ENCODE data around the gene NDUFAF2. TPM values are rescaled to one million over a fixed set of nuclear protein-coding genes. Genes with fewer than 3 reads are reported as not detected.
"Not testable (repeated sequence)": the region's sequence is repeated elsewhere in the genome, so short reads cannot be mapped to it uniquely, and the experiment has no call there.

The NDUFAF2 gene
- total RNA-seq, 4 donors from 2014 or later = 16.0 to 24.1 (median 20.2) TPM

GRCh38 chr5:60961685-60962084 is 16.7 kb downstream of the NDUFAF2 start:
- no peak overlapping the region for H3K4me3 ChIP-seq (replicated peaks in 1 of 3)
- H3K27ac ChIP-seq = no peak overlapping the region
- H3K9me3 ChIP-seq = no peaks in the 10 kb centered on the region
- no peak for DNase-seq
- 90 to 91% methylated on average over 2 of the region's 2 CpGs for WGBS, 2 donors
- H3K4me1 ChIP-seq = no peaks in the 10 kb centered on the region
- intact Hi-C loops (cut with DNase I) = no loop called here
- TF ChIP-seq CTCF (IDR thresholded peaks at IDR 0.05) = no peak
- no peak for TF ChIP-seq POLR2A (IDR thresholded peaks at IDR 0.05)
- no peaks in the 10 kb centered on the region for H3K36me3 ChIP-seq
- no peaks in the 10 kb centered on the region for H3K27me3 ChIP-seq

GRCh38 chr5:60972231-60972630 is 27.2 kb downstream of the NDUFAF2 start:
- Histone ChIP-seq H3K9me3 (no peaks in the 10 kb centered on the region), H3K4me3 (replicated peaks in 1 of 3) (no peak overlapping the region), H3K36me3 (no peaks in the 10 kb centered on the region), H3K4me1 (no peaks in the 10 kb centered on the region), H3K27ac (no peak overlapping the region), H3K27me3 (no peaks in the 10 kb centered on the region)
- WGBS, 2 donors = 87 to 97% methylated on average over 3 of the region's 3 CpGs
- intact Hi-C loops (cut with DNase I) = no loop called here
- no peak for TF ChIP-seq POLR2A (IDR thresholded peaks at IDR 0.05)
- no peak for TF ChIP-seq CTCF (IDR thresholded peaks at IDR 0.05)
- no peak for DNase-seq

- Histone ChIP-seq H3K27ac (no peak overlapping the region), H3K4me3 (replicated peaks in 1 of 3) (no peak overlapping the region), H3K27me3 (no peaks in the 10 kb centered on the region), H3K36me3 (no peaks in the 10 kb centered on the region), H3K9me3 (no peaks in the 10 kb centered on the region), H3K4me1 (no peaks in the 10 kb centered on the region)
- TF ChIP-seq POLR2A (IDR thresholded peaks at IDR 0.05) = no peak
- no peak for TF ChIP-seq CTCF (IDR thresholded peaks at IDR 0.05)
- intact Hi-C loops (cut with DNase I) = no loop called here
- 92 to 95% methylated on average over 8 of the region's 9 CpGs for WGBS, 2 donors
- DNase-seq = no peak
Observed at GRCh38 chr5:60977956-60978737, 33.1 kb downstream of the NDUFAF2 start.

- WGBS, 2 donors = 69 to 78% methylated on average over 1 of the region's 1 CpG
- no peaks in the 10 kb centered on the region for H3K4me1 ChIP-seq
- H3K27me3 ChIP-seq = no peaks in the 10 kb centered on the region
- no peak overlapping the region for H3K27ac ChIP-seq
- H3K9me3 ChIP-seq = no peaks in the 10 kb centered on the region
- H3K4me3 ChIP-seq (replicated peaks in 1 of 3) = no peak overlapping the region
- H3K36me3 ChIP-seq = no peaks in the 10 kb centered on the region
- TF ChIP-seq POLR2A (IDR thresholded peaks at IDR 0.05) (no peak), CTCF (IDR thresholded peaks at IDR 0.05) (no peak)
- no peak for DNase-seq
- intact Hi-C loops (cut with DNase I) = no loop called here
Observed at GRCh38 chr5:60978968-60979367, 34.0 kb downstream of the NDUFAF2 start.

- Histone ChIP-seq H3K4me1 (no peaks in the 10 kb centered on the region), H3K4me3 (replicated peaks in 1 of 3) (no peak overlapping the region), H3K27me3 (no peaks in the 10 kb centered on the region), H3K27ac (no peak overlapping the region), H3K9me3 (no peaks in the 10 kb centered on the region), H3K36me3 (no peaks in the 10 kb centered on the region)
- WGBS, 2 donors = 95 to 99% methylated on average over 2 of the region's 2 CpGs
- no peak for DNase-seq
- intact Hi-C loops (cut with DNase I) = no loop called here
- TF ChIP-seq POLR2A (IDR thresholded peaks at IDR 0.05) (no peak), CTCF (IDR thresholded peaks at IDR 0.05) (no peak)
Observed at GRCh38 chr5:60980511-60980910, 35.5 kb downstream of the NDUFAF2 start.

GRCh38 chr5:60982127-60982526 is 37.1 kb downstream of the NDUFAF2 start:
- WGBS, 2 donors = 95% methylated on average over 3 of the region's 3 CpGs
- H3K27ac ChIP-seq; DNase-seq; intact Hi-C loops (cut with DNase I); H3K27me3 ChIP-seq; H3K4me3 ChIP-seq (replicated peaks in 1 of 3); H3K36me3 ChIP-seq; H3K9me3 ChIP-seq; H3K4me1 ChIP-seq: not testable (repeated sequence)

Measured in thyroid gland (tissue), 4 donors.